Measurements from ENCODE around the gene RNGTT.

RNGTT gene

DNA sequence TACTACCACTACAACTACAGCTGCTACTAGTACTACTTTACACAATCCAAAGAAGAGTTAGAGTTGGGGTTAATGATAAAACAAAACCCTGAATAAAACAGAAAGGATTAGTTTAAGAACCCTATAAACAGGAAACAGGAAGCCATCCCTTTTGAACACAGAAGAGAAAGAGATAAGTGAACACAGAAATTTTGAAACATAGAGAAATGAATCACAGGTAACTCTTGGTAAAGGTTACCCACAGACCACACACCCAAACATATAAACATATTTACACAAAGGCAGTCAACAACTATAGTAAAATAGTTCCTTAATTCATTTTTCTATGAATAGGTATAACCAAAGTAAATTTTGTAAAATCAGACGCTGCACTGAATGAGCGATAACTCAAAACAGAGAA lies 98.1 kb downstream of the RNGTT start:
- no peak for TF ChIP-seq SIN3A (IDR thresholded peaks at IDR 0.05; ENCODE audit: borderline replicate concordance, insufficient read depth, low read length)
- no peak for TF ChIP-seq TAF1 (IDR thresholded peaks at IDR 0.05; ENCODE audit: borderline replicate concordance, insufficient read depth, low read length)
- TF ChIP-seq, protein P1, sequence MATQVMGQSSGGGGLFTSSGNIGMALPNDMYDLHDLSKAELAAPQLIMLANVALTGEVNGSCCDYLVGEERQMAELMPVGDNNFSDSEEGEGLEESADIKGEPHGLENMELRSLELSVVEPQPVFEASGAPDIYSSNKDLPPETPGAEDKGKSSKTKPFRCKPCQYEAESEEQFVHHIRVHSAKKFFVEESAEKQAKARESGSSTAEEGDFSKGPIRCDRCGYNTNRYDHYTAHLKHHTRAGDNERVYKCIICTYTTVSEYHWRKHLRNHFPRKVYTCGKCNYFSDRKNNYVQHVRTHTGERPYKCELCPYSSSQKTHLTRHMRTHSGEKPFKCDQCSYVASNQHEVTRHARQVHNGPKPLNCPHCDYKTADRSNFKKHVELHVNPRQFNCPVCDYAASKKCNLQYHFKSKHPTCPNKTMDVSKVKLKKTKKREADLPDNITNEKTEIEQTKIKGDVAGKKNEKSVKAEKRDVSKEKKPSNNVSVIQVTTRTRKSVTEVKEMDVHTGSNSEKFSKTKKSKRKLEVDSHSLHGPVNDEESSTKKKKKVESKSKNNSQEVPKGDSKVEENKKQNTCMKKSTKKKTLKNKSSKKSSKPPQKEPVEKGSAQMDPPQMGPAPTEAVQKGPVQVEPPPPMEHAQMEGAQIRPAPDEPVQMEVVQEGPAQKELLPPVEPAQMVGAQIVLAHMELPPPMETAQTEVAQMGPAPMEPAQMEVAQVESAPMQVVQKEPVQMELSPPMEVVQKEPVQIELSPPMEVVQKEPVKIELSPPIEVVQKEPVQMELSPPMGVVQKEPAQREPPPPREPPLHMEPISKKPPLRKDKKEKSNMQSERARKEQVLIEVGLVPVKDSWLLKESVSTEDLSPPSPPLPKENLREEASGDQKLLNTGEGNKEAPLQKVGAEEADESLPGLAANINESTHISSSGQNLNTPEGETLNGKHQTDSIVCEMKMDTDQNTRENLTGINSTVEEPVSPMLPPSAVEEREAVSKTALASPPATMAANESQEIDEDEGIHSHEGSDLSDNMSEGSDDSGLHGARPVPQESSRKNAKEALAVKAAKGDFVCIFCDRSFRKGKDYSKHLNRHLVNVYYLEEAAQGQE (IDR thresholded peaks at IDR 0.05; ENCODE audit: insufficient read depth in 1 of 2, low read depth in 2 of 2, low read length in 2 of 2), result no peak
- no peak for TF ChIP-seq FOXP2 (optimal IDR thresholded peaks at IDR 0.05; ENCODE audit: borderline replicate concordance, extremely low read depth, extremely low read length, insufficient read depth)
- TF ChIP-seq POLR2AphosphoS5 (IDR thresholded peaks at IDR 0.05; ENCODE audit: low read depth, low read length), result no peak

DNA sequence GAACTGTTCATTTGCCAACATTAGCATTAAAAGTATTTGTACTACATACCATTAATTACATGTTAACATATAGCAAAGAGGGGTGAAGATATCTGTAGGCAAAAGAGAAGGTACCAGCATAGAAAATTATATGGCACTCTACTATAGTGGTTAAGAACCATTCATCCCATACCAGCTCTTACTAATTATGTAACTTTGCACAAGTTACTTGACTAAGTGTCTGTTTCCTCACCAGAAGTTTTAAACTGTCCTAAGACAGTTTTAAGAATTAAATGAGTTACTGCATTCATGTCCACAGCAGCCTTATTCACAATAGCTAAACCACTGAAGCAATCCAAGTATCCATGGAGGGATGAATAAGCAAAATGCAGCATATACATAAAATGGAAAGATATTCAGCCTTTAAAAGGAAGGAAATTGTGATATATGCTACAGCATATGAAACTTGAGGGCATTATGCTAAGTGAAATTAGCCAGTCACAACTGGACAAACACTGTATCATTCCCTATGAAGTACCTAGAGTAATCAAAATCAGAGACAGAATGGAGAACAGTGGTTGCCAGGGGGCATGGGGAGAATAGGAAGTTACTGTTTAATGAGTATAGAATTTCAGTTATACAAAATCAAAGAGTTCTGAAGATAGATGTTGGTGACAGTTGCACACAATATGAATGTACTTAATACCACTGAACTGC lies 98.9 kb downstream of the RNGTT start:
- no peak for TF ChIP-seq SIN3A (IDR thresholded peaks at IDR 0.05; ENCODE audit: borderline replicate concordance, insufficient read depth, low read length)
- TF ChIP-seq, protein P1 (IDR thresholded peaks at IDR 0.05; ENCODE audit: insufficient read depth in 1 of 2, low read depth in 2 of 2, low read length in 2 of 2), result no peak
- TF ChIP-seq POLR2AphosphoS5 (IDR thresholded peaks at IDR 0.05; ENCODE audit: low read depth, low read length), result no peak
- no peak for TF ChIP-seq FOXP2 (optimal IDR thresholded peaks at IDR 0.05; ENCODE audit: borderline replicate concordance, extremely low read depth, extremely low read length, insufficient read depth)
- no peak for TF ChIP-seq TAF1 (IDR thresholded peaks at IDR 0.05; ENCODE audit: borderline replicate concordance, insufficient read depth, low read length)

DNA sequence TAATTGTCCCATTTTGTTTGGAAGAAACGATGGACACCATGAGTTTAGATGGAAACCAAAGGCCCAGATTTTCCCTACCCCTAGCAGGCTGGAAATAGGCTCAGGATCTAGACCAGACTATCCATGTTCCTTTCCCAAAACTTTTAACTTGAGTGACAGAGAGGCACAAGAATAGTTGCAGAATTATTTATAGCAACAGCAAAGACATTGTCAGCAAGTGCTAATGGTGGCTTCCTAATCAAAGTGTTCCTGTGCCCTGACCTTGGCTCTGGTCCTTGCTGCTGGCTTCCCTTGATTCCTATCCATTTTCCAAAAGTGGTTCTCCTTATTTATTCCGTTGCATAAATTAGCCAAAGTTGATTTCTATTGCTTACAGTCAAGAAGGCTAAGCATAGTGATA lies 103.1 kb downstream of the RNGTT start:
- TF ChIP-seq FOXP2 (optimal IDR thresholded peaks at IDR 0.05; ENCODE audit: borderline replicate concordance, extremely low read depth, extremely low read length, insufficient read depth) (no peak), TAF1 (IDR thresholded peaks at IDR 0.05; ENCODE audit: borderline replicate concordance, insufficient read depth, low read length) (no peak), SIN3A (IDR thresholded peaks at IDR 0.05; ENCODE audit: borderline replicate concordance, insufficient read depth, low read length) (no peak), POLR2AphosphoS5 (IDR thresholded peaks at IDR 0.05; ENCODE audit: low read depth, low read length) (no peak)
- TF ChIP-seq, protein P1 (IDR thresholded peaks at IDR 0.05; ENCODE audit: insufficient read depth in 1 of 2, low read depth in 2 of 2, low read length in 2 of 2), result no peak

DNA sequence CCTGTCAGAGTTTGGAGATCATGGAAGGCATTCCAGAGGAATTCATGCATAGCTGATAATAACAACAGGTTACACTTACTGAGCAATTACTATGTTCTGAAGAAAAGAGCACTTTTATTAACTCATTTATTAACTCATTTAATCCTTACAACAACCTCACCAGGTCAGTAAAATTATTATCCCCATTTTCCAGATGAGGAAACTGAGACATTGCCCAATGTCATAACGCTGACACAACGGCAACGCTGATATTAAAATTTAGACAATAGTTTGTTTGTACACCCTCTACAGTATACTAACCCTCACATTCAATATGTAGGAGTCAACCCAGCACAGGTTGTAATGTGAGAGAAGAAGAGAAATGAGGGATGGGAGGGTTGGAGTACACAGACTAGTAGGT lies 105.0 kb downstream of the RNGTT start:
- no peak for TF ChIP-seq SIN3A (IDR thresholded peaks at IDR 0.05; ENCODE audit: borderline replicate concordance, insufficient read depth, low read length)
- TF ChIP-seq TAF1 (IDR thresholded peaks at IDR 0.05; ENCODE audit: borderline replicate concordance, insufficient read depth, low read length), result no peak
- TF ChIP-seq POLR2AphosphoS5 (IDR thresholded peaks at IDR 0.05; ENCODE audit: low read depth, low read length), result no peak
- TF ChIP-seq, protein P1 (IDR thresholded peaks at IDR 0.05; ENCODE audit: insufficient read depth in 1 of 2, low read depth in 2 of 2, low read length in 2 of 2), result no peak
- no peak for TF ChIP-seq FOXP2 (optimal IDR thresholded peaks at IDR 0.05; ENCODE audit: borderline replicate concordance, extremely low read depth, extremely low read length, insufficient read depth)
